HG03135 (cell line): ENCODE measurements around the gene IMP4.
"Not testable (repeated sequence)": the region's sequence is repeated elsewhere in the genome, so short reads cannot be mapped to it uniquely, and the experiment has no call there.

Experiments
- ATAC-seq: cut with Tn5 transposase; IDR thresholded peaks from one replicate; pipeline ENCODE4 v1.9.1; 2021; ENCODE audit warnings: mild to moderate bottlenecking, moderate library complexity; ENCODE audit not compliant: unreplicated experiment

IMP4 gene

GRCh38 chr2:130342533-130343275 is at the start of gene IMP4:
Gene IMP4 (plus strand): TSS chr2:130342897. CDS start chr2:130342933, 36 bp downstream.
- peak; percentile 86 for ATAC-seq

GRCh38 chr2:130300258-130300969 is 42.3 kb upstream of the IMP4 start:
- ATAC-seq: no peak

GRCh38 chr2:130300970-130301348 is 41.7 kb upstream of the IMP4 start:
- no peak for ATAC-seq

GRCh38 chr2:130302164-130302886 is 40.4 kb upstream of the IMP4 start:
- ATAC-seq: no peak

- peak; percentile 64 for ATAC-seq
Measured at GRCh38 chr2:130303169-130303568, 39.5 kb upstream of the IMP4 start.

GRCh38 chr2:130304726-130305125 is 38.0 kb upstream of the IMP4 start:
- no peak for ATAC-seq

- ATAC-seq: no peak
Measured at GRCh38 chr2:130307850-130308249, 34.8 kb upstream of the IMP4 start.

- ATAC-seq: no peak
Measured at GRCh38 chr2:130310881-130311280, 31.8 kb upstream of the IMP4 start.

GRCh38 chr2:130313812-130314334 is 28.8 kb upstream of the IMP4 start:
- ATAC-seq: no peak

- no peak for ATAC-seq
Measured at GRCh38 chr2:130314377-130314776, 28.3 kb upstream of the IMP4 start.

GRCh38 chr2:130316596-130316995 is 26.1 kb upstream of the IMP4 start:
- no peak for ATAC-seq

- ATAC-seq: no peak
Measured at GRCh38 chr2:130318906-130319305, 23.8 kb upstream of the IMP4 start.

GRCh38 chr2:130319536-130319935 is 23.2 kb upstream of the IMP4 start:
- no peak for ATAC-seq

GRCh38 chr2:130327703-130328527 is 14.8 kb upstream of the IMP4 start:
- ATAC-seq: no peak

GRCh38 chr2:130328710-130329109 is 14.0 kb upstream of the IMP4 start:
- ATAC-seq: no peak

- peak; percentile 67 for ATAC-seq
Measured at GRCh38 chr2:130332271-130333073, 10.2 kb upstream of the IMP4 start.

GRCh38 chr2:130333253-130333652 is 9.4 kb upstream of the IMP4 start:
- ATAC-seq: not testable (repeated sequence)

- no peak for ATAC-seq
Measured at GRCh38 chr2:130334026-130334425, 8.7 kb upstream of the IMP4 start.

GRCh38 chr2:130335226-130335625 is 7.5 kb upstream of the IMP4 start:
- no peak for ATAC-seq
